ENCODE measurements around the gene SENP7. TPM values are rescaled to one million over a fixed set of nuclear protein-coding genes. Genes with fewer than 3 reads are reported as not detected.
A peak's percentile ranks its signal among the peaks of the same experiment; 100 is the strongest.
"Not testable (repeated sequence)": the region's sequence is repeated elsewhere in the genome, so short reads cannot be mapped to it uniquely, and the experiment has no call there.

The SENP7 gene
- total RNA-seq, 2 experiments from 2014 or later = 21.2 to 23.2 TPM

DNA sequence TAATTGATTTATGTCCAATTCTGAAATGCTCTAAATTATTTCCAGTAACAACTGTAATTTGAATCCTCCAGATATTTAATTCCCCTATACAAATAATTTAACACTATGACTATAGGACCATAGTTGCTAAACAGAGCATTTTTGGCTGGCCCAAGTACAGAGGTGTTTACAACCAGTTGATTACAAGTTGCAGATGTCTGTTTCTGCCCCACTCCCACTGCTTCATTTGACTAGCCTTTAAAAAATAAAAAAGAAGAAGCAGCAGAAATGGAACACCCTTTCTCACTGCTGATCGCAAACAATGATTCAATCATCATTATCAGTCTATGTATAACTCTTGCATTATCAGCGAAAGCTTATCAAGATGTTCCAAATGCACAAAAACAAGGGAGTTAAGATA is 54.6 kb downstream of the SENP7 start:
- H3K27me3 Mint-ChIP-seq = no peaks in the 10 kb centered on the region
- peaks cover 6% of the 10 kb centered on the region for H3K9me3 Mint-ChIP-seq (ENCODE audit: low read depth)
- no peak overlapping the region for H3K27ac Mint-ChIP-seq
- no peak overlapping the region for H3K4me3 Mint-ChIP-seq
- no peak for ATAC-seq
- no peak for DNase-seq
- peaks cover 39% of the 10 kb centered on the region for H3K36me3 Mint-ChIP-seq
- CTCF ChIA-PET = no interaction called here
- no peaks in the 10 kb centered on the region for H3K4me1 Mint-ChIP-seq

DNA sequence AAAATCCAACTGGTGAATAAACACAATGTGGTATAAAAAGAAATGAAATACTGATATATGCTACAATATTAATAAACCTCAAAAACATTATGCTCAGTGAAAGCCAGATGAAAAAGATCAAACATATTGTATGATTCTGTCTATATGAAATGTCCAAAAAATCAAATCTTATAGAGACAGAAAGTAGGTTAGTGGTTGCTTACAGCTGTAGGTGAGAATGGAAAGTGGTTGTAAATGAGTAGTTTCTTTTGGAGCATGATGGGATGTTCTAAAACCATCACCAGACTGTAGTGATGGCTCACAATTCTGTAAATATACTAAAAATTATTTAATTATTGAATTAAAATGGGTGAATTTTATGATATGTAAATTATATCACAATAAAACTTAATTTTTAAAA is 58.4 kb downstream of the SENP7 start:
- no peak overlapping the region for H3K4me3 Mint-ChIP-seq
- peaks cover 29% of the 10 kb centered on the region for H3K36me3 Mint-ChIP-seq
- H3K27me3 Mint-ChIP-seq = no peaks in the 10 kb centered on the region
- H3K27ac Mint-ChIP-seq = no peak overlapping the region
- peaks cover 2% of the 10 kb centered on the region for H3K9me3 Mint-ChIP-seq (ENCODE audit: low read depth)
- DNase-seq = no peak
- no peak for ATAC-seq
- H3K4me1 Mint-ChIP-seq = no peaks in the 10 kb centered on the region
- CTCF ChIA-PET = no interaction called here

DNA sequence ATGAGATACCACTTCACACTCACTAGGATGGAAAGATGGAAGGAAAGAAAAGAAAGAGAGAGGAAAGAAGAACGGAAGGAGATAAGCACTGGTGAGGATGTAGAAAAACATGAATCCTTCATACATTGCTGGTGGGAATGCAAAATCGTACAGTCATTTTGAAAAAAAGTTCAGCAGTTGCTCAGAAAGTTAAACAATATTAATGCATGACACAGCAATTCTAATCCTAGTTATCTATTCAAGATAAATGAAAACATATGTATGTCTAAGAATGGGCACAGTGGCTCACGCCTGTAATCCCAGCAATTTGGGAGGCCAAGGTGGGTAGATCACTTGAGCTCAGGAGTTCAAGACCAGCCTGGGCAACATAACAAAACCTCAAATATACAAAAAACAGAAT is 59.1 kb downstream of the SENP7 start:
- ATAC-seq = no peak
- no peaks in the 10 kb centered on the region for H3K4me1 Mint-ChIP-seq
- H3K27ac Mint-ChIP-seq = no peak overlapping the region

DNA sequence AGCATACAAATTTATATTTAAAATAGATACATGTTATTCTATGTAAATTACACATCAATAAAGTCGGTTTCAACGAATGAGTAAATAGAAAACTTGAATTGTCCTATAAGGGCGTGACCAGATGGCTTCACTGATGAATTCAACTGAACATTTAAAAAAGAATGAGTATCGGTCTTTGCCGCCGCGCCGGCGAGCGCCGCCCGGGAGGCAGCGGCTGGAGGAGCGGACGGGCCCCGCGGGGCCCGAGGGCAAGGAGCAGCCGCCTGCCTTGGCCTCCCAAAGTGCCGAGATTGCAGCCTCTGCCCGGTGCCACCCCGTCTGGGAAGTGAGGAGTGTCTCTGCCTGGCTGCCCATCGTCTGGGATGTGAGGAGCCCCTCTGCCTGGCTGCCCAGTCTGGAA is 74.4 kb downstream of the SENP7 start:
- CTCF ChIA-PET, H3K27ac Mint-ChIP-seq, DNase-seq, ATAC-seq, H3K27me3 Mint-ChIP-seq, H3K4me1 Mint-ChIP-seq, H3K4me3 Mint-ChIP-seq: not testable (repeated sequence)
- peaks cover 11% of the 10 kb centered on the region for H3K9me3 Mint-ChIP-seq (ENCODE audit: low read depth)
- peaks cover 40% of the 10 kb centered on the region for H3K36me3 Mint-ChIP-seq

More for the DNA sequence above, 59.1 kb downstream of the SENP7 start:
- H3K27me3 Mint-ChIP-seq = no peaks in the 10 kb centered on the region
- DNase-seq = no peak
- CTCF ChIA-PET = no interaction called here
- no peak overlapping the region for H3K4me3 Mint-ChIP-seq
- no peaks in the 10 kb centered on the region for H3K9me3 Mint-ChIP-seq (ENCODE audit: low read depth)
- peaks cover 27% of the 10 kb centered on the region for H3K36me3 Mint-ChIP-seq

DNA sequence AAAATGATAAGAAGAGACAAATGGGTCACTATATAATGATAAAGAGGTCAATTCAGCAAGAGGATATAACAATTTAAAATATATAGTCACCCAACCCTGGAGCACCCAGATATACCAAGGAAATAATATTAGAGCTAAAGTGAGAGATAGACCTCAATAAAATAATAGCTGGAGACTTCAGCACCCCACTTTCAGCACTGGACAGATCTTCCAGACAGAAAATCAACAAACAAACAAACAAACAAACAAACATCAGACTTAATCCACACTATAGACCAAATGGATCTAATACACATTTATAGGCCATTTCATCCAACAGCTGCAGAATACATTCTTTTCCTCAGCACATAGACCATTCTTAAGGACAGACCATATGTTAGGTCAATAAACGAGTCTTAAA is 79.4 kb downstream of the SENP7 start:
- H3K4me1 Mint-ChIP-seq = no peaks in the 10 kb centered on the region
- H3K36me3 Mint-ChIP-seq = peaks cover 26% of the 10 kb centered on the region
- DNase-seq (no peak), ATAC-seq (no peak)
- peaks cover 9% of the 10 kb centered on the region for H3K9me3 Mint-ChIP-seq (ENCODE audit: low read depth)
- H3K27ac Mint-ChIP-seq = no peak overlapping the region
- H3K27me3 Mint-ChIP-seq = no peaks in the 10 kb centered on the region
- CTCF ChIA-PET = no interaction called here
- H3K4me3 Mint-ChIP-seq = no peak overlapping the region

DNA sequence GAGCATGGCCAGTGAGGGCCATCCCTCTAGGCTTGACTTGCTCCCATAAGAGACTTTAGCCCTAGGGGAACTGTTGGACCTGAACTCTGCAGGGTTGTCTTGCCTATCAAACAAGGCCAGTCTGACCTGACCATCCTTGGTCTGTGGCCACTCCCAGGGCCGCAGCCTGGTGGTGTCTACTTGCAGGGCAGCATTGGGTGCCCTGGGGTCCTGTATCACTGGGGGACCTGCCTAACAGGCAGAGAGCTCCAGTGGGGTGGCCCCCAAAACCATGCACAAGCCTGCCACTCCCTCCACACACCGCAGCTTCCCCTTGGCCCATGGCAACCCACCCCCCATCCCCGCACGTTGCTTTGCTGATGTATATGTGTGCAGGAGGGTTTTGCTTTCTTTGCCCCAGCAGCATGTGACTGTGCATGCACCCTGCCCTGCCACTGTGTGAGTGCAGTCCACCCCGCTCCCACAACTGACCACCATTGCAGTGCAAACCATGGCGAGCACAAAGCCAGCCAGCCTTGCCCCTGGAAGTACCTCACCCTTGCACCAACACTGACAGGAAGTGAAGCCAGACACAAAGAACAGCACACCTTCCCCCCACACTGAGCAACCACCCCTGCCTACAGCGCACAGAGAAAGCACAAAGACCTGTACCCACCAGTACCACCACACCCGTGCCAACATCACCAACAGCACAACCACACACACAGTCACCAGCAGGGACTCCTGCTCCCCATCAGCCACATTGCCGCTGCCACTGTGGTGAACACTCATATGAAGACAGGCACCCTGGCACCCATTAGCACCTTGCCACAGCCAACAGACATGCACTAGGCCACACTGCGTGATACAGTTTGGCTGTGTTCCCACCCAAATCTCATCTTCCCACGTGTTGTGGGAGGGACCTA is 88.8 kb downstream of the SENP7 start:
- DNase-seq (no peak), ATAC-seq (no peak)
- CTCF ChIA-PET = no interaction called here
- Mint-ChIP-seq H3K9me3 (ENCODE audit: low read depth) (peaks cover 4% of the 10 kb centered on the region), H3K27ac (no peak overlapping the region), H3K4me3 (no peak overlapping the region), H3K27me3 (no peaks in the 10 kb centered on the region), H3K4me1 (peaks cover 7% of the 10 kb centered on the region), H3K36me3 (peaks cover 10% of the 10 kb centered on the region)

DNA sequence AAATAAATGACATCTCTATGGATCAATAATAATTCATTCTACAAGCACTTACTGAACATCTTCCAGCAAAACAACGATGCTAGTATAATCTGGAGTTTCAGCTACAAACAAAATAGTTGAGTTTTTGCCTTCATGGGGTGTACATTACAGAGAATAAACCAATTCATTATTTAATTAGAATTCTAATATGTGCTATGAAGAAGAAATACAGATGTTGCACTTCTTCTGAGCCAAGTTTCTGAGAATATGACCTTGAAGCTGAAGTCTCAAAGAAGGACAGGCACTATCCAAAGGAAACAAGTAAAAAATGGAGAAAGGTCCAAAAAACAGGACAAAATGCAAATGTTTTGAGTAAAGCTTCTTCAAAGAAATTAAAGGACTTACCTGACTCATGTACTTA is 94.2 kb downstream of the SENP7 start:
- CTCF ChIA-PET = interaction anchor here (0.6 kb wide), 1 partner anchor 8 kb away, joined by 4 read pairs; no protein-coding TSS in a partner anchor
- no peaks in the 10 kb centered on the region for H3K27me3 Mint-ChIP-seq
- ATAC-seq (no peak), DNase-seq (no peak)
- no peak overlapping the region for H3K27ac Mint-ChIP-seq
- H3K4me1 Mint-ChIP-seq = peaks cover 10% of the 10 kb centered on the region
- peaks cover 12% of the 10 kb centered on the region for H3K36me3 Mint-ChIP-seq
- H3K9me3 Mint-ChIP-seq (ENCODE audit: low read depth) = no peaks in the 10 kb centered on the region
- H3K4me3 Mint-ChIP-seq = no peak overlapping the region

DNA sequence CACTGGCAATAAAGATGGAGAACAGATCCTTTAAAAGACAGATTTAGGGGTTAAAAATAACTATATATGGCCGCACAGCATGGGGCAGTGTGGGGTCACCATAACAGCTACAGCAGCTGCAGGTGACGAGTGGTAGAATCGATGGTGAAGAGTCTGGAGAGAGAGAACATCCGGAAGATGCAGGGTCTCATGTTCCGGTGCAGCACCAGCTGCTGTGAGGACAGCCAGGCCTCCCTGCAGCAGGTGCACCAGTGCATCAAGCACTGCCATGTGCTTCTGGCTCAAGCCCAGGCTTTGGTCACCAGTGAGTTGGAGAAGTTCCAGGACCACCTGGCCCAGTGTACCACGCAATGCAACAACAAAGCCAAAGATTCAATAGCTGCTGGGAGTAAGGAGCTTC is 98.9 kb downstream of the SENP7 start:
- no peak overlapping the region for H3K4me3 Mint-ChIP-seq
- no peak for DNase-seq
- peaks cover 27% of the 10 kb centered on the region for H3K36me3 Mint-ChIP-seq
- no peaks in the 10 kb centered on the region for H3K27me3 Mint-ChIP-seq
- H3K9me3 Mint-ChIP-seq (ENCODE audit: low read depth) = peaks cover 9% of the 10 kb centered on the region
- H3K27ac Mint-ChIP-seq = no peak overlapping the region
- ATAC-seq = no peak
- CTCF ChIA-PET = no interaction called here
- H3K4me1 Mint-ChIP-seq = peaks cover 7% of the 10 kb centered on the region

DNA sequence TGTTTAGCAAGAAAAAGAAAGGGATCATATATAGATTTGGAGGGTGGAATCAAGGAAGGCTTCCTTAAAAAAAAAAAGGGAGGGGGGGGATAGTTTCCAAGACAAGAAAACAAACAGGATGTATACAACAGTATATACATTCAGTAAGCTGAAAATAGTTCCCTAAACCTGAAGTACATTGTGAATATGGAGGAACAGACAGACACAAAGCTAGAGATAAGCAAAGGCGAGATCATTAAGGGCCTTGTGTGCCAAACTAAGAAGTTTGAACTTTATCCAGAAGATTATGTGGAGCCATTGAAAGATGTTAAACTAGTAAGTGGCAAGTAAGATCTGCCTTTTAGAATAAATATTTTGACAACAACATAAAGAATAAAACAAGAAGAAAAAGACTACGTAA is 99.4 kb downstream of the SENP7 start:
- Mint-ChIP-seq H3K9me3 (ENCODE audit: low read depth) (peaks cover 10% of the 10 kb centered on the region), H3K27me3 (no peaks in the 10 kb centered on the region), H3K36me3 (peaks cover 32% of the 10 kb centered on the region), H3K4me1 (peaks cover 7% of the 10 kb centered on the region), H3K4me3 (no peak overlapping the region), H3K27ac (no peak overlapping the region)
- CTCF ChIA-PET = no interaction called here
- ATAC-seq = no peak
- DNase-seq = no peak

DNA sequence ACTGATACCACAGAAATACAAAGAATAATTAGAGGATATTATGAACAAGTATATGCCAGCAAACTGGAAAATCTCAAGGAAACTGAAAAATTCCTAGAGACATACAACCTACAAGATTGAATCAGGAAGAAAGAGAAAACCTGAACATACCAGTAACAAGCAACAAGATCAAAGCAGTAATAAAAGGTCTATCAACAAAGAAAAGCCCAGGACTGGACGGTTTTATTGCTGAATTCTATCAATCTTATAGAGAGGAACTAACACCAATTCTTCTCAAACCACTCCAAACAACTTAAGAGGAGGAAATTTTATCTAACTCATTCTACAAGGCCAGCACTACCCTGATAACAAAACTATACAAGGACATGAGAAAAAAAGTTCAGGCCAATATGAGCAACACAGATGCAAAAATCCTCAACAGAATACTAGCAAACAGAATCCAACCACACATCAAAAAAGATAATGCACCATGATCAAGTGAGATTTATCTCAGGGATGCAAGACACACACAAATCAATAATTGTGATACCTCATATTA is 121.5 kb downstream of the SENP7 start:
- ATAC-seq (no peak), DNase-seq (no peak)
- Mint-ChIP-seq H3K27ac (peak overlapping the region; percentile 31), H3K36me3 (peaks cover 61% of the 10 kb centered on the region), H3K9me3 (ENCODE audit: low read depth) (peaks cover 20% of the 10 kb centered on the region), H3K27me3 (no peaks in the 10 kb centered on the region), H3K4me3 (no peak overlapping the region), H3K4me1 (peaks cover 18% of the 10 kb centered on the region)
- CTCF ChIA-PET = no interaction called here

DNA sequence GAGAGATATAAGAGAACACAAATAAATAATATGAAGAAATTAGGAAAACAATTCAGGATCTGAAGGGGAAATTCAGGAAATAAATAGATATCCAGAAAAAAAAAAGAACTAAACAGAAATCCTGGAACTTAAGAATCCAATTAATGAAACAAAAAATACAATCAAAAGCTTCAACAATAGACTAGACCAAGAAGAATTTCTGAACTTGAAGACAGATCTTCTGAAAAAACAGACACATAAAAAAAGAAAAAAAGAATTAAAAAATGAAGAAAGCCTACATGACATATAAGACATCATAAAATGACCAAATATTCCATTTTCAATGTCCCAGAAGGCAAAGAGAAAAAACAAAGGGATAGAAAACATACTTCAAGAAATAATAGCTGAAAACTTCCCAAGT is 124.3 kb downstream of the SENP7 start:
- no peak for DNase-seq
- Mint-ChIP-seq H3K36me3 (peaks cover 50% of the 10 kb centered on the region), H3K27me3 (no peaks in the 10 kb centered on the region), H3K27ac (no peak overlapping the region), H3K4me1 (peaks cover 21% of the 10 kb centered on the region), H3K9me3 (ENCODE audit: low read depth) (peaks cover 14% of the 10 kb centered on the region), H3K4me3 (no peak overlapping the region)
- ATAC-seq = no peak
- CTCF ChIA-PET = interaction anchor here (1.1 kb wide), 1 partner anchor 185 kb away, joined by 4 read pairs; the partner anchor contains the start of gene PCNP

DNA sequence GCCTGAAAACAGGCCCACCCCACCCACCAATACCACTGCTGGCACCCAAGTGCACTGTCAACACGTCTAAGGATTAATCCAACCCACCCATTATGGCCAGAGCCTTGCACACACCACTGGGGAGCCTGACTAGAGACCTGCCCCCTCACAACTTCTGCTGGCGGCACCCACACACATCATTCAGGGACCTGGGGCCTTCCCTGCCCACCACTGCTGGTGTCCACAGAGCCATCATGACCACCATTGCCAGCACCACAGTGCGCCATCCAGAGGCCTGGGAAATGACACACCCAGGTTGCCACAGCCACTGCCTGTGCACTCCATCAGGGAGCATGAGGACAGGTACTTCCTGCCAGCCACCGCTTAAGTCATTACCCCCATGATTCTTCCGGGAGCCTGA is 125.7 kb downstream of the SENP7 start:
- no peak for ATAC-seq
- CTCF ChIA-PET = no interaction called here
- H3K27me3 Mint-ChIP-seq = no peaks in the 10 kb centered on the region
- no peak for DNase-seq
- H3K4me1 Mint-ChIP-seq = peaks cover 21% of the 10 kb centered on the region
- H3K36me3 Mint-ChIP-seq = peaks cover 39% of the 10 kb centered on the region
- no peak overlapping the region for H3K4me3 Mint-ChIP-seq
- no peak overlapping the region for H3K27ac Mint-ChIP-seq
- peaks cover 9% of the 10 kb centered on the region for H3K9me3 Mint-ChIP-seq (ENCODE audit: low read depth)

DNA sequence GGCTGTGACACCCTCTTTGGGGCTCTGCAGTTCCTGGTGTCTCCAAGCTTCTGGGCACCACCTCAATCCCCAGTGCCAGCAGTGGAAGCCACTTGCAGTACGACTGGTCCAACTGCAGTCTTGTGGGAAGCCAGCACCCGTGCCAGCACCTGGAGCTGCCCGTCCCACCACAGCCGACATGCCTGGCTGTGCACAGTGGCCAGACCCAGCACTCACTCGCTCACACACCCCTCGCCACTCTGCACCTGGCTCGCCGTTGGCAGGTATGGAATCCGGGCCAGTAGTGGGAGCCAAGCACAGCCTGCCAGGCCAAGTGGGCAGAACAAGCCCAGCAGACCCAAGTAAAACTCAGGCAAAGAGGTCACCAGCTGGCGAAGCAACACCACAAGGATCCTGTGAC is 128.6 kb downstream of the SENP7 start:
- ATAC-seq = no peak
- Mint-ChIP-seq H3K27me3 (no peaks in the 10 kb centered on the region), H3K36me3 (peaks cover 20% of the 10 kb centered on the region), H3K27ac (no peak overlapping the region), H3K4me3 (no peak overlapping the region), H3K4me1 (peaks cover 28% of the 10 kb centered on the region), H3K9me3 (ENCODE audit: low read depth) (peaks cover 3% of the 10 kb centered on the region)
- CTCF ChIA-PET = no interaction called here
- DNase-seq = no peak

DNA sequence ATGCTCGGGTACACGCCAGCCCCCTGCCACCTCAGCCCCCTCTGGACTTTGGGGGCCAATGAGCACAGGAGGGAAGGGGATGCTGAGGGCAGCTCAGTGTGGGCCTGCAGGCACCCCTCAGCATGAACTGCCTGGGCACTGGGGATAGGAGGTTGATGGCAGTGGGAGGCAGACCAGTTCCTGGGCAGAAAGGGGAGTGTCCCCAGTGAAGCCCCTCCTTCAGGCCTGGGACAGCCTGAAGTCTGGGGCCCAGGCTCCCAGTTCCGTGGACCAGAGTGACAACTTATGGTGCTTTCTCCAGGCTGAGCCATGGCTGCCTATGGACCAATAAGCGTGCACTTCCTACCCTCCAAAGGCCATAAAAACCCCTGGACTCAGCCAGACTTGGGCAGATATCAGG is 129.4 kb downstream of the SENP7 start:
- CTCF ChIA-PET = no interaction called here
- ATAC-seq = no peak
- peaks cover 29% of the 10 kb centered on the region for H3K4me1 Mint-ChIP-seq

More for the DNA sequence above, 129.4 kb downstream of the SENP7 start:
- no peak for DNase-seq
- peaks cover 19% of the 10 kb centered on the region for H3K36me3 Mint-ChIP-seq
- H3K27me3 Mint-ChIP-seq = no peaks in the 10 kb centered on the region
- peak overlapping the region; percentile 19 for H3K27ac Mint-ChIP-seq
- no peaks in the 10 kb centered on the region for H3K9me3 Mint-ChIP-seq (ENCODE audit: low read depth)
- H3K4me3 Mint-ChIP-seq = no peak overlapping the region
